H1 (cell line): Measurements from ENCODE around the gene BMF. TPM values are rescaled to one million over a fixed set of nuclear protein-coding genes. Genes with fewer than 3 reads are reported as not detected.
A peak's percentile ranks its signal among the peaks of the same experiment; 100 is the strongest.

Experiments
- CTCF ChIA-PET: fragments of 300-600 bp; sonication (Branson Sonifier 250); formaldehyde crosslinking; loops from one replicate; lab custom pipeline; 2021; ENCODE audit not compliant: partially characterized antibody; lab: Charles Lee
- POLR2A ChIA-PET: fragments of 300-600 bp; sonication (Branson Sonifier 250); formaldehyde crosslinking; loops from one replicate; lab custom pipeline; 2021; ENCODE audit warnings: inconsistent platforms; ENCODE audit not compliant: partially characterized antibody; lab: Charles Lee
- DNase-seq, 2 experiments: peaks; one replicate each; pipeline versions ENCODE4 v3.0.0 to v3.0.0-alpha.2; 2010 to 2022; ENCODE audit warnings: low spot score in 2 of 2, low read depth in 1 of 2, mixed read lengths in 1 of 2
- FAIRE-seq: peaks from 2 replicates; lab custom pipeline; 2011; peaks lifted over from hg19 to GRCh38; lab: Jason Lieb, UNC
- H2AFZ ChIP-seq: 2 replicates; pipeline ENCODE4 v1.8.1; 2012; ENCODE audit warnings: low read length, inconsistent platforms
- H2AK5ac ChIP-seq: 2 replicates; pipeline ENCODE4 v1.6.1; 2013; ENCODE audit warnings: low read depth, low read length
- H2BK120ac ChIP-seq: replicated peaks from 2 replicates; pipeline ENCODE3; 2013; ENCODE audit warnings: low read depth, low read length, inconsistent platforms
- H2BK12ac ChIP-seq: 2 replicates; pipeline ENCODE4 v1.6.1; 2013; ENCODE audit warnings: low read depth, low read length
- H2BK15ac ChIP-seq: 2 replicates; pipeline ENCODE4 v1.6.1; 2013; ENCODE audit warnings: low read length
- H2BK20ac ChIP-seq: 2 replicates; pipeline ENCODE4 v1.6.1; 2013; ENCODE audit warnings: low read length
- H2BK5ac ChIP-seq: 2 replicates; pipeline ENCODE4 v1.6.1; 2013; ENCODE audit warnings: low read depth, low read length
- H3K14ac ChIP-seq: 2 replicates; pipeline ENCODE4 v1.6.1; 2013; ENCODE audit warnings: inconsistent platforms; ENCODE audit not compliant: insufficient read length
- H3K18ac ChIP-seq: 2 replicates; pipeline ENCODE4 v1.6.1; 2013; ENCODE audit warnings: low read length; ENCODE audit errors: extremely low read depth
- H3K23ac ChIP-seq: 2 replicates; pipeline ENCODE4 v1.6.1; 2013; ENCODE audit warnings: inconsistent platforms; ENCODE audit not compliant: insufficient read length
- H3K23me2 ChIP-seq: 2 replicates; pipeline ENCODE4 v1.6.1; 2013; ENCODE audit warnings: low read depth, low read length
- H3K27ac ChIP-seq: 2 replicates; pipeline ENCODE4 v1.6.1; 2011; ENCODE audit warnings: low read depth, low read length, inconsistent platforms
- H3K27me3 ChIP-seq, 4 experiments: replicated peaks in 1 of 4; 1 replicate in 1 of 4; 2 replicates in 3 of 4; pipeline versions ENCODE4 v1.6.1 to v1.8.1; 2011 to 2013; ENCODE audit warnings: low read length in 3 of 4, mild to moderate bottlenecking in 3 of 4, inconsistent platforms in 2 of 4, mixed read lengths in 2 of 4, moderate library complexity in 1 of 4; ENCODE audit not compliant: control insufficient read depth in 3 of 4, insufficient read depth in 3 of 4; ENCODE audit errors: extremely low read depth in 1 of 4
- H3K36me3 ChIP-seq, 4 experiments: 2 replicates each; pipeline versions ENCODE4 v1.6.1 to v1.8.1; 2011 to 2013; ENCODE audit warnings: mild to moderate bottlenecking in 4 of 4, low read length in 3 of 4, moderate library complexity in 2 of 4, control low read depth in 1 of 4, inconsistent platforms in 1 of 4; ENCODE audit not compliant: insufficient read depth in 4 of 4, control insufficient read depth in 2 of 4
- H3K4ac ChIP-seq: replicated peaks from 2 replicates; pipeline ENCODE3; 2013; ENCODE audit warnings: low read length, low read depth, mixed read lengths, inconsistent platforms; ENCODE audit not compliant: insufficient read length
- H3K4me1 ChIP-seq, 4 experiments: replicated peaks in 1 of 4; 1 replicate in 1 of 4; 2 replicates in 3 of 4; pipeline versions ENCODE4 v1.6.1 to v1.8.1; 2011 to 2013; ENCODE audit warnings: low read length in 3 of 4, inconsistent platforms in 2 of 4, mixed read lengths in 1 of 4; ENCODE audit not compliant: insufficient read depth in 4 of 4, control insufficient read depth in 3 of 4
- H3K4me2 ChIP-seq, 2 experiments: 2 replicates each; pipeline versions ENCODE4 v1.6.1 to v1.8.1; 2011 to 2013; ENCODE audit warnings: low read depth in 2 of 2, low read length in 2 of 2, control low read depth in 1 of 2, inconsistent platforms in 1 of 2, mild to moderate bottlenecking in 1 of 2; ENCODE audit not compliant: insufficient read depth in 1 of 2
- H3K4me3 ChIP-seq, 4 experiments: fragments of 200-600, 300-600 bp in 1 of 4; sonication (generic), shearing (Covaris generic), sonication (Bioruptor Twin) in 1 of 4; 2 replicates each; pipeline versions ENCODE4 v1.5.1 to v1.8.1; 2011 to 2016; ENCODE audit warnings: low read length in 4 of 4, low read depth in 3 of 4, control low read depth in 2 of 4, inconsistent platforms in 2 of 4, mild to moderate bottlenecking in 2 of 4, mixed read lengths in 1 of 4, moderate library complexity in 1 of 4; ENCODE audit not compliant: insufficient read depth in 2 of 4; ENCODE audit errors: extremely low read depth in 1 of 4
- H3K56ac ChIP-seq: replicated peaks from 2 replicates; pipeline ENCODE3; 2013; ENCODE audit warnings: low read depth, mild to moderate bottlenecking, mixed read lengths, low read length, inconsistent platforms; ENCODE audit not compliant: insufficient read length
- H3K79me1 ChIP-seq: 2 replicates; pipeline ENCODE4 v1.6.1; 2013; ENCODE audit warnings: low read depth, low read length, control low read depth
- H3K79me2 ChIP-seq, 2 experiments: 2 replicates each; pipeline versions ENCODE4 v1.6.1 to v1.8.1; 2012 to 2013; ENCODE audit warnings: low read length in 2 of 2, mild to moderate bottlenecking in 2 of 2, inconsistent platforms in 1 of 2; ENCODE audit not compliant: insufficient read depth in 2 of 2, control insufficient read depth in 1 of 2
- H3K9ac ChIP-seq, 4 experiments: replicated peaks in 1 of 4; 1 replicate in 1 of 4; 2 replicates in 3 of 4; pipeline versions ENCODE4 v1.6.1 to v1.8.1; 2011 to 2013; ENCODE audit warnings: low read depth in 3 of 4, low read length in 3 of 4, control low read depth in 2 of 4, mild to moderate bottlenecking in 2 of 4, moderate library complexity in 2 of 4, inconsistent platforms in 1 of 4; ENCODE audit errors: extremely low read depth in 1 of 4
- H3K9me3 ChIP-seq, 2 experiments: 2 replicates each; pipeline versions ENCODE4 v1.6.1 to v1.8.1; 2012 to 2013; ENCODE audit warnings: mild to moderate bottlenecking in 2 of 2, moderate library complexity in 2 of 2, control low read depth in 1 of 2, inconsistent platforms in 1 of 2, low read depth in 1 of 2, low read length in 1 of 2, mixed read lengths in 1 of 2; ENCODE audit not compliant: insufficient read depth in 2 of 2
- H4K20me1 ChIP-seq, 2 experiments: replicated peaks in 1 of 2; 2 replicates each; pipeline versions ENCODE3 to v1.8.1; 2011 to 2013; ENCODE audit warnings: inconsistent platforms in 2 of 2, low read length in 2 of 2, mild to moderate bottlenecking in 1 of 2; ENCODE audit not compliant: insufficient read depth in 2 of 2, control insufficient read depth in 1 of 2
- H4K5ac ChIP-seq: 2 replicates; pipeline ENCODE4 v1.6.1; 2013; ENCODE audit warnings: low read length, low read depth, mixed read lengths, inconsistent platforms; ENCODE audit not compliant: insufficient read length
- H4K8ac ChIP-seq: 2 replicates; pipeline ENCODE4 v1.8.0; 2013; ENCODE audit warnings: mild to moderate bottlenecking, moderate library complexity, low read length, inconsistent platforms; ENCODE audit not compliant: insufficient read depth; ENCODE audit errors: extremely low read depth
- H4K91ac ChIP-seq: replicated peaks from 2 replicates; pipeline ENCODE3; 2013; ENCODE audit warnings: low read length, mixed read lengths, inconsistent platforms; ENCODE audit not compliant: insufficient read length
- CHD1 ChIP-seq: IDR thresholded peaks from 2 replicates; pipeline ENCODE4 v1.6.1; 2012; ENCODE audit warnings: low read depth, low read length, improper control_type of control experiment
- EZH2 ChIP-seq: fragments of 200-600 bp; sonication (generic); IDR thresholded peaks from 2 replicates; pipeline ENCODE4 v1.7.1; 2012; ENCODE audit warnings: low read depth, mild to moderate bottlenecking, moderate library complexity, low read length, inconsistent platforms; ENCODE audit not compliant: severe bottlenecking
- JUN ChIP-seq: IDR thresholded peaks from 2 replicates; pipeline ENCODE4 v1.6.1; 2011; ENCODE audit warnings: low read depth, mild to moderate bottlenecking, improper control_type of control experiment, low read length
- KDM4A ChIP-seq: IDR thresholded peaks from one replicate; pipeline ENCODE4 v1.7.1; 2012; ENCODE audit warnings: low read depth, mild to moderate bottlenecking, moderate library complexity, low read length, inconsistent platforms; ENCODE audit not compliant: severe bottlenecking
- POLR2A ChIP-seq, 2 experiments: IDR thresholded peaks; 1 replicate in 1 of 2; 2 replicates in 1 of 2; pipeline ENCODE4 v1.6.1; 2011; ENCODE audit warnings: low read depth in 2 of 2, low read length in 2 of 2, mild to moderate bottlenecking in 2 of 2; ENCODE audit errors: control extremely low read depth in 1 of 2
- SP2 ChIP-seq: IDR thresholded peaks from 2 replicates; pipeline ENCODE4 v1.6.1; 2012; ENCODE audit warnings: mild to moderate bottlenecking, low read length, inconsistent platforms
- SUZ12 ChIP-seq: fragments of 200-600 bp; sonication (generic); IDR thresholded peaks from 2 replicates; pipeline ENCODE4 v1.6.1; 2012; ENCODE audit warnings: mild to moderate bottlenecking, inconsistent platforms, low read length, moderate library complexity, mixed read lengths
- TAF7 ChIP-seq: optimal IDR thresholded peaks from 2 replicates; pipeline ENCODE3; 2011; ENCODE audit warnings: low read depth, mild to moderate bottlenecking, inconsistent platforms, low read length, moderate library complexity, borderline replicate concordance
- USF2 ChIP-seq: IDR thresholded peaks from 2 replicates; pipeline ENCODE4 v1.6.1; 2011; ENCODE audit warnings: low read length, improper control_type of control experiment
- WGBS, 2 experiments: shearing (Covaris generic) in 1 of 2; methylation state at CpG; one replicate each; pipeline versions ENCODE4 v1.1.6 to v1.1.7; 2013 to 2015; ENCODE audit warnings: low lambda C conversion rate in 2 of 2, mixed read lengths in 2 of 2, inconsistent platforms in 1 of 2, low coverage in 1 of 2, missing lambda C conversion rate in 1 of 2; ENCODE audit not compliant: insufficient replicate concordance in 2 of 2, insufficient coverage in 1 of 2, insufficient read length in 1 of 2; ENCODE audit errors: extremely low coverage in 1 of 2, missing lambda C conversion rate in 1 of 2; 5-methylcytosine and 5-hydroxymethylcytosine counted together
- polyA plus RNA-seq, 7 experiments: library from polyadenylated mRNA; depleted of rRNA in 3 of 7; stranded (reverse) in 5 of 7; unstranded in 2 of 7; fragments of >200 nt in 5 of 7; fragments of 200-250 nt in 2 of 7; gene quantifications; 1 replicate in 5 of 7; 2 replicates in 1 of 7; 4 replicates in 1 of 7; pipeline versions ENCODE4 v1.2.1 to v1.2.3, GENCODE V29; 2011 to 2013; ENCODE audit warnings: missing spikeins in 2 of 7, mixed read lengths in 2 of 7
- total RNA-seq: library from RNA; stranded (reverse); fragmentation: NEBNext Ultra II Directional; extraction: Animal tissue kit (Norgen Biotek cat#: 25700); gene quantifications from 2 replicates; pipeline ENCODE4 v1.2.1, GENCODE V29; 2021
- TF ChIP-seq, protein P1 (sequence below): IDR thresholded peaks from 2 replicates; pipeline ENCODE4 v1.6.1; 2012; ENCODE audit warnings: inconsistent platforms

BMF gene
- total and polyA plus RNA-seq, 2 of the 8 experiments (the other 6 are each of a cell fraction or from before 2014, with no cell fraction given): 21.2 to 24.2 TPM

DNA sequence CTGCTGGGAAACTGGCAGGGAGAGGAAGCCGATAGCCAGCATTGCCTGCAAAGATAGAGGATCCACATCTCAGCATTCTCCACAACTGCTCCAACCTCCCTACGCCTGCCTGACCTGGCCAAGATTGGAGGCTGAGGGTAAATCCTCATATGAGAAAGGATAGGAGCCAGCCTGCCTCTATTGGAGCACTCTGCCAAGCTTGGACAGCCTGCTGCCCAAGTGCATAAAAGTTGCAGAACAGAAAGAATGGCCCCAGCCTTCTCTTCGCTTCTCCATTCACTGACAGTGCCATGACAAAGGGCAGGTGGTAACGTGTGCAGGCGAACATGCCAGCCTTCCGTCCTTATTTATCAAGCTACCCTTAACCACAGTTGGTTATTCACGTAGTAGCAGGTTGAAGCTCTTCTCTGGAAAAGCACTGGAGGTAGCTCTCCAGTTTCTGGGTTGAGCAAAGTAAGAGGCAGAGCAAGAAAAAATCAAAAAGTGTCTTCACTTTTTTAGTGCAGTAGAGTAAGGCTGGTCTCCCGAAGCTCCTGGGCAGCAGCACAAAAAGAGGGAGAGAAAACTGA lies 4.3 kb downstream of the BMF start:
- peak overlapping the region; percentile 63 for H4K91ac ChIP-seq
- no peak overlapping the region for H3K27ac ChIP-seq
- H3K4me1 ChIP-seq: peaks cover 38 to 59% (median 50%) of the 10 kb centered on the region in 4 experiments
- no peak overlapping the region for H4K8ac ChIP-seq
- peak overlapping the region; percentile 99 for H2BK20ac ChIP-seq
- CTCF ChIA-PET: interaction anchor here (0.7 to 23.9 kb wide), 28 partner anchors 10 to 597 kb away, joined by 3 to 406 read pairs (median 6); partner anchors contain the start of genes BUB1B, CCDC9B, PLCB2 and SRP14
- peak overlapping the region; percentile 84; the same call in 1 of the 2 replicates for H2BK12ac ChIP-seq
- H3K9ac ChIP-seq: no peak overlapping the region
- H2AFZ ChIP-seq: no peak overlapping the region
- H2AK5ac ChIP-seq: peak overlapping the region; percentile 59; the same call in 1 of the 2 replicates
- no peak overlapping the region for H4K5ac ChIP-seq
- peak overlapping the region; percentile 89 for H2BK120ac ChIP-seq
- 62% methylated on average over 8 of the region's 8 CpGs; no CpG with 5 or more reads in 1 of the 2 experiments for WGBS, 2 experiments
- H3K4ac ChIP-seq: peak overlapping the region; percentile 85
- POLR2A ChIA-PET: interaction anchor here (1.0 to 10.0 kb wide), 18 partner anchors 10 to 72 kb away, joined by 3 to 143 read pairs (median 4); partner anchors contain the start of gene BUB1B
- peak overlapping the region; percentile 98 for H2BK15ac ChIP-seq
- TF ChIP-seq SP2 (no peak), EZH2 (no peak), JUN (no peak), POLR2A (IDR thresholded peaks at IDR 0.05; ENCODE audit: control extremely low read depth in 1 of 2, low read depth in 2 of 2, low read length in 2 of 2) (no peak), KDM4A (no peak), USF2 (no peak), SUZ12 (no peak), CHD1 (no peak), TAF7 (no peak)
- TF ChIP-seq, protein P1, sequence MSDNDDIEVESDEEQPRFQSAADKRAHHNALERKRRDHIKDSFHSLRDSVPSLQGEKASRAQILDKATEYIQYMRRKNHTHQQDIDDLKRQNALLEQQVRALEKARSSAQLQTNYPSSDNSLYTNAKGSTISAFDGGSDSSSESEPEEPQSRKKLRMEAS: no peak
- TF ChIP-seq, all 59 proteins: peak for 0
- peak overlapping the region; percentile 62 to 68; a peak in 3 of 4 replicates for H3K4me2 ChIP-seq
- no peak overlapping the region for H3K4me3 ChIP-seq
- no peaks in the 10 kb centered on the region; the same call in 1 of the 2 replicates for H3K79me1 ChIP-seq
- H3K27me3 ChIP-seq: no peaks in the 10 kb centered on the region
- FAIRE-seq: no peak
- peaks cover 0 to 9% (median 2%) of the 10 kb centered on the region in 4 experiments; a peak in 3 of 8 replicates for H3K36me3 ChIP-seq
- no peak overlapping the region for H3K14ac ChIP-seq
- no peak overlapping the region for H3K23ac ChIP-seq
- H3K79me2 ChIP-seq: no peaks in the 10 kb centered on the region
- peaks cover 9% of the 10 kb centered on the region; the same call in 1 of the 2 replicates for H3K23me2 ChIP-seq
- peak overlapping the region; percentile 93 for H2BK5ac ChIP-seq
- H3K18ac ChIP-seq: peak overlapping the region; percentile 93
- no peaks in the 10 kb centered on the region for H3K9me3 ChIP-seq
- H3K56ac ChIP-seq: no peak overlapping the region
- DNase-seq: no peak
- peaks cover 0 to 2% of the 10 kb centered on the region in 2 experiments for H4K20me1 ChIP-seq
